ENCODE data around the gene FAM114A2.

DNA sequence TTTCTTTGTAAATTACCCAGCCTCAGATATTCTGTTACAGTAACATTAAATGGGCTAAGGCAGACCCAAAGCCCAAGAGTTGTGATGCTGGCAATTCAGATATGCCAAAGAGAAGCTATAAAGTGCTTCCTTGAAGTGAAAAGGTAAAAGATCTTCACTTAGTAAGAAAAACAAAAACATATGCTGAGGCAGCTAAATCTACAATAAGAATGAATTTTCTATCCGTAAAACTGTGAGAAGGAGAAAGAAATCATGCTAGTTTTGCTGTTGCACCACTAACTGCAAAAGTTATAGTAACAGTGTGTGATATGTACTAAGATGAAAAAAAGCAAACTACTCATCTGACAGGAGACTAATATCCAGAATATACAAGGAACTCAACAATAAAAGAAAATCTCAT is 39.9 kb downstream of the FAM114A2 start:
- TF ChIP-seq POLR2A (IDR thresholded peaks at IDR 0.05) = no peak
- TF ChIP-seq CTCF (IDR thresholded peaks at IDR 0.05) = no peak
